Muscle of back (tissue), 11 donors: ENCODE measurements around the gene ZNF343. TPM values are rescaled to one million over a fixed set of nuclear protein-coding genes. Genes with fewer than 3 reads are reported as not detected.
A peak's percentile ranks its signal among the peaks of the same experiment; 100 is the strongest.
"Not testable (repeated sequence)": the region's sequence is repeated elsewhere in the genome, so short reads cannot be mapped to it uniquely, and the experiment has no call there.

Experiments
- DNase-seq, 3 donors: peaks; one replicate each; pipeline versions ENCODE4 v3.0.0 to v3.0.0-alpha.2; 2013
- polyA plus RNA-seq, 10 donors: library from polyadenylated mRNA; unstranded; fragments of 120-200 nt; gene quantifications; one replicate each; pipeline ENCODE4 v1.2.1, GENCODE V29; 2013; ENCODE audit not compliant: insufficient read length in 10 of 10

ZNF343 gene
- polyA plus RNA-seq, 10 donors, result 7.8 to 12.8 (median 9.3) TPM

DNA sequence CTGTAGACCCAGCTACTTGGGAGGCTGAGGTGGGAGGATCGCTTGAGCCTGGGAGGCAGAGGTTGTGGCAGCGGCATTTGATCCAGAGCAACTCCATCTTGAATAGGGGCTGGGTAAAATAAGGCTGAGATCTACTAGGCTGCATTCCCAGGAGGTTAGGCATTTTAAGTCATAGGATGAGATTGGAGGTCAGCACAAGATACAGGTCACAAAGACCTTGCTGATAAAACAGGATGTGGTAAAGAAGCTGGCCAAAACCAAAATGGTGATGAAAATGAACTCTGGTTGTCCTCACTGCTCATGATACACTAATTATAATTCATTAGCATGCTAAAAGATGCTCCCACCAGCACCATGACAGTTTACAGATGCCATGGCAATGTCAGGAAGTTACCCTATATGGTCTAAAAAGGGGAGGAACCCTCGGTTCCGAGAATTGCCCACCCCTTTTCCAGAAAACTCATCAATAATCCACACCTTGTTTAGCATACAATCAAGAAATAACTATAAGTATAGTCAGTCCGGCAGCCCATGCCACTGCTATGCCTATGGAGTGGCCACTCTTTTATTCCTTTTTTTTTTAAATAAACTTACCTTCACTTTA, 14.2 kb upstream of the ZNF343 start:
- DNase-seq, result not testable (repeated sequence)

DNA sequence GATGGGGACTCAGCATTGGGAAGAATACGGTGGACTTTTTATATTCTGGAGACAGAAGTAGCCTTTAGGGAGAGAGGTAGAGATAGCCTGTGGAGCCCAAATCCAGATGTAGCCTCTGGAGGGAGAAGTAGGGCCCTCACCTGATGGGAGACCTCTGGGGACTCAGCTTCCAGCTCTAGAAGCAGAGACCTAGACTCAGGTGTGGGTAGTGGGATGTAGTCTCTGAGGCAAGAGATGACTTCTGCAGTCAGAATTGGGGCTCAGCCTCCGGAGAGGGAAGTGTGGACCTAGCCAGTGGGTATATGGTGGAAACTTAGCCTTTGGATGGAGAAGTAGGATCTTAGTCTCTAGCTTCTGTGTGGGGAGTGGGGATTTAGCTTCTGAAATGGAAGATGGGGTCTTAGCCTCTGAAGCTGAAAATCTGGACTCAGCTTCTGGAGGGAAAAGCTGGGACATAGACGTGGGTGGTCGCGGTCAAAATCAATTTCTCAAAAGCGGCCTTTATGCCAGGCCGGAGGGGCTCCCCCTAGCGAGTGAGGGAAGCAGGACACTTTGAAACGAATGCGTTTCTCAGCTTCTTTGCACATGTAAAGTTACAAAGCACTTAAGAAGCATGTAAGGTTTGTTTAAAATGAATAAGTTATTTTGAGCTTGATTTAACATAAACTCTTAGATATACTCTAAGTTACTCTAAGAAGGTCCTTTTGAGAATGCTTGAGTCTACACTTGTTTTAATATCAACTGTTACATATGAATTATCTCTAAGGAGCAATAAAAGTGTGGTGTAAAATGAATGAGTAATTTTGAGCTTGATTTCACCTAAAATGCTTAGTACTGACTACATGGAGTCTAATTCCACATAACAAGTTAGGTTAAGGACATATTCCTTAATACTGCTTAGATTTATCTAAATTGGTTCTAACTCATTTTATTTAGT, 12.9 kb upstream of the ZNF343 start:
- DNase-seq, result peak in 2 of 3 donors; percentile 33 to 55

DNA sequence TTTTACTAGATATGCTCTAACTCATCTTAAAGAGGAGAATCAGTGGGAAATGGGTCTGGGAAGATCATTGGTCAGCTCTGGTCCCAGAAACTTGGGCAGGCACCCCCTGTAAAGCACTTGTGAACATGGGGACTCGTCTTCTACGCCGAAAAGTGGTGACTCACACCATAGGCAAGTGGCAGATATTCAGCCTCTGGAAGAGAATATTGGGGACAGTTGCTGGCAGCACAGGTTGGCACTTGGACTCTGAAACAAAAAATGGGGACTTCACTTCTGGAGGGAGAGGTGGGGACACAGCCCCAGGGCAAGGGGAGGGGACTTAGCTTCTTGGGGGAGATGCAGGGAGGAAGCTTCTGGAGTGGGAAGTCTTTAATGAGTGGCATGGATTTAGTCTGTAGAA, 11.9 kb upstream of the ZNF343 start:
- DNase-seq, result no peak

DNA sequence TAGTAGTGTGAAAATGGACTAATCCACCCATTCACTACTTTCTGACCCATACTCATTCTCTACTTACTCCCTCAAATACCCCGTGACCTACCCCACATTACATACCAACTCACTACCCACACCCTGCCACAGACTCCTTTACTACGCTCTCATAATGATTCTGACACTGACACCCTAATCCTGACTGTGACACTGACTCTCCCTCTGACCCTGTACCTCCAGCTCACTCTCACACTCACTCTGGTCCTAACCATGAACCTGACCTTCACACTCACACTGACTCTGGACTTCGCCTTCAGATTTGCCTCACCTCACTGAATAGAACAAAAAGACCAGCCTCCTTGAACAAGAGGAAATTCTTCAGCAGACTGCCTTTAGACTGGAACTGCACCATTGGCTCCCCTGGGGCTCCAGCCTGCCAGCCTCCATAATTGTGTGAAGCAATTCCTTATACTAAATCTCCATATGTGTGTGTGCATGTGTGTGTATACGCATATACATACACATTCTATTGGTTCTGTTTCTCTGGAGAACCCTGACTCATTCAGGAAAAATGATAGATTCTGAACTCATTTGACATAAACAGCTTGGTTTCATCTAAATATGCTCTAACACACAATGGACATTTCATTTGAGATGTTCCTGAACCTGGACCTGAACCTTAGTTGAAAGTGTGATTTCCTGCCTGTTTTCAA, 10.5 kb upstream of the ZNF343 start:
- DNase-seq, result peak in 2 of 3 donors; percentile 14 to 64

DNA sequence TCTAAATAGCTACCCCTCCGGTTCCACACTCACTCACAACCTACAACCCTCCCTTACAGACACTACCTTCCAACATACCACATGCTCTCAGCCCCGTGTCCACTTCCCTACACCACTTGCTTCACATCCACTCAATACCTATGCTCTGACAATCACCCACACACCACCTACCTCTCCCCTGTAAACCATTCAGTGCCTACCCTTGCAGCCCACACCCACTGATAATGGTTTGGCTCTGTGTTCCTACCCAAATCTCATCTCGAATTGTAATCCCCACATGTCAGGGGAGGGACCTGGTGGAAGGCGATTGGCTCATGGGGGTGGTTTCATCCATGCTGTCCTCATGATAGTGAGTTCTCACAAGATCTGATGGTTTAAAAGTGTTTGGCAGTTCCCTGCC, 9.8 kb upstream of the ZNF343 start:
- no peak for DNase-seq

DNA sequence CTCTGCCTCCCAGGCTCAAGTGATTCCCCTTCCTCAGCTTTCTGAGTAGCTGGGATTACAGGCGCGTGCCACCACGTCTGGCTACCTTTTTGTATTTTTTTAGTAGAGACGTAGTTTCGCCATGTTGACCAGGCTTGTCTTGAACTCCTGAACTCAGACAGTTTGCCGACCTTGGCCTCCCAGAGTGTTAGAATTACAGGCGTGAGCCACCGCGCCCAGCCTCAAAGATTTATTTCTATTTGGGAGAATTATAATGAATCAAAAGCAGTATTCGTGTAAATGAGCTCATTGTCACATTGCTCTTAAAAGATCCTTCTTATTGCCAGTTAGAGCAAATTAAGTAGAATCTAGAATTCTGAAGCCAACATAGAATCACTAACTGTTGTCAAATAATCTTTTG, 9.4 kb upstream of the ZNF343 start:
- no peak for DNase-seq

DNA sequence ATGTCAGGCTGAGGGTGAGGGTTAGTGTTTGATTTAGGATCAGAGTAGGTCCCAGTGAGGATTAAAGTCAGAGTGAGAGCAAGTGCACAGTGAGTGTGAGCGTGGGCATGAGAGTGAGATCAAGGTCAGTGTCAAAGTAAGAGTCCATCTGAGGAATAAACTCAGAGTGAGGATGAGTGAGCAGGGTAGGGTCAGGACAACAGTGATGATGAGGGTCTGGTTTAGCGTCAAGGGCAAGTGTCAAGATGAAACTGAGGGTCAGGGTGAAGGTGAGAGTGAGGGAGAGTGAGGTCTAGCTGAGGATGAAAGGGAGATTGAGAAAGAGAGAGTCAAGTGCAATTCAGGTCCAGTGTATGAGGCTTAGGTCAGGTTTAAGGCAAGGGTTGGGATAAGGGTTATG, 7.7 kb upstream of the ZNF343 start:
- no peak for DNase-seq

DNA sequence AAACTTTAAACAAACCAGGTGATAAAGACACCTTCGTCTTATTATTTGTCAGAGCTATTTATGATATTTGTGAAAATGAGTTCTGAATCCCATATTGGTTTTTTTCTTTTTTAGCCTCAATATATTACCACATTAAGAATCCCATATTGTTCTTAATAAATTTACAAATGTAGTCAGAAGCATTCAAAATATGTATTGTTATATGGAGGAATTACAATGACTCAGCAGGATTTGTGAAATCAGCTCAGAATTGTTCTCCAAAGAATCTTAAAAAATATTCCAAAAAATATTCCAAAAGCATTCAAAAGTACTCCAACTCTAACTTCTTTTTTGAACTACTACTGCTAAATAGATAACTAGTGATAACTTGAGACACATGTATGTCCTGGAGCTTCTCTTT, 6.5 kb upstream of the ZNF343 start:
- no peak for DNase-seq

DNA sequence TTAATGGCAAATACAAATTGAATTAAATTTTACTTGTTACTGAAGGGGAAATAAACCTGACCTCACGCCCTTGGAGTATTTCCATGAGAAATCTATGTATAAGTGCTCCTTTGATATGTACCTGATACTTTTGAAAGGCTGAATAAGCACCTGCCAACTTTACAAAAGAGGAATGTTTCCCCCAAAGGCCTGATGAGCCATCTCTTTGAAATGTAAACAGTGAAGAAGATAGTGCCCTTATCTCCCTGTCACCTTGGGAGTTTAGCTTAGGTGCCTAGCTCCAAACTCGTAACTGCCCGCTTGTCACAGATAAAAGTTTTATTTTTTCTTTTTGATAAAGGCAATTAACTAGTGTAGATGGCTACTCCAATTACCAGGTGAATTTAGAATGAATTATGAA, 1.1 kb upstream of the ZNF343 start:
- DNase-seq, result no peak

DNA sequence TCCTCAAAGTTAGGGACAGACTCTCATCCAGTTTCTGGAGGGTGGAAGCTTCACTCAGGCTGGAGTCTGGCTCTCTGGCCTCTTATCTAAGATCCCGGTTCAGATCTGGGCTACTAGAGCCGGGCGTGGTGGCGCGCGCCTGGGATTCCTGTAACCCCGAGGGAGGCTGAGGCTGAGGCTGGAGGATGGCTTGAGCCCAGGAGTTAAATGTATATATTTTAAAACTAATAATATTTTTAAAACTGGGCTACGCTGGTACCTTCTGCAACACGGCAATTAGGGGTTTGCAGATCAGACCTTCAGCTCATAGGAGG, 710 bp upstream of the ZNF343 start:
- DNase-seq, result no peak

DNA sequence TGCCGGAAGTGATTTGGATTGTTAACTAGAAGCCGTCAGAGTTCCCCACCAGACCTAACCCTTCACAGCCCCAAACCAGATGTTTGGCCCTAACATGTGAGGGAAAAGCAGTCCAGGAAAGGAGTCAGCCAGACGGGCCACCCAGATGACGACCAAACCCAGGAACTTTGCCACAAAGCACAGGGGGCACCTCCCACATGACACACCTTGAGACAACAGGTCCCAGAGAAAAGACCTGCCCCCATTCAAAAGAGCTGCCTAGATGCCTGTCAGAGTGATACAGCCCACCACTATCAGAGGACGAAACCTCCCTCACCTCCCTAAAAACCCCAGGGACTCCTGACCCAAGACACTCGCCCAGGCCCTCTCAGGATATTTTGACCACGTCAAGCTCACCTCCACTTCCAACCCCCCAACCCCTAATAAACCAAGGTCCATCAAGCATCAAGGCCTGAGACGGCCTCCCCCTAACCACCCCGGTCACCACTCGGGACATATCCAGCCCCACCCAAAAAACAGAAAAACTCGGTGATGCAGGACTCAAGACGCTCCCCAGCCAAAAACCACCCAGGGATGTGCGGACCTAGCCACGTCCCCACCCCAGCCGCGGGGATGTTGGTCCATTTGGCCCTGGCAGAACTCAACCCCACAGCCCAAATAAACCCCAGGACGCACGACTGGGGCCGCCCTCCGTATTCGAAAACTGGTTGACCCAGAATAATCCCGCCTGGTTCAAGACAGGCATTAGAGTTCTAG, 662 bp downstream of the ZNF343 start:
- peak in 2 of 3 donors; percentile 37 to 63 for DNase-seq

DNA sequence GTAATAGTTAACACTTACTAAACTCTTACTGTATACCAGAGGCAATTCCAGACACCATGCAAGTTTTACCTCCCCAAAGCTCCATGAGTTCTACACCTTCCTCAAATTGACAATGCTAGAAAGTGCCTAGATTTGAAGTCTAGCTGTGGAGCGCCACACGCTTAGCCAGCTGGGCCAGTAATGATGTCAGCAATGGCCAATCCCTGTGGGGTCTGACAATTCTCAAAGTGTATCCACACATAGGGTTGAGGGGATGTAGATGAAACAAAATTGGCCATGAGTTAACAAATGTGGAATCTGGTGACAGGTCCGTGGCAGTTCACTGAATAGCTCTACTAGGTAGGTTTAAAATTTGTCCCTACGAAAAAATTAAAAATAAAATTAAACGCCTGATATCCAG, 1.3 kb downstream of the ZNF343 start:
- no peak for DNase-seq

DNA sequence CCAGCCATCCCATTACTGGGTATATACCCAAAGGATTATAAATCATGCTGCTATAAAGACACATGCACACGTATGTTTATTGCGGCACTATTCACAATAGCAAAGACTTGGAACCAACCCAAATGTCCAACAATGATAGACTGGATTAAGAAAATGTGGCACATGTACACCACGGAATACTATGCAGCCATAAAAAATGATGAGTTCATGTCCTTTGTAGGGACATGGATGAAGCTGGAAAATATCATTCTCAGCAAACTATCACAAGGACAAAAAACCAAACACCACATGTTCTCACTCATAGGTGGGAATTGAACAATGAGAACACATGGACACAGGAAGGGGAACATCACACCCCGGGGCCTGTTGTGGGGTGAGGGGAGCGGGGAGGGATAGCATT, 2.3 kb downstream of the ZNF343 start:
- DNase-seq, result not testable (repeated sequence)

DNA sequence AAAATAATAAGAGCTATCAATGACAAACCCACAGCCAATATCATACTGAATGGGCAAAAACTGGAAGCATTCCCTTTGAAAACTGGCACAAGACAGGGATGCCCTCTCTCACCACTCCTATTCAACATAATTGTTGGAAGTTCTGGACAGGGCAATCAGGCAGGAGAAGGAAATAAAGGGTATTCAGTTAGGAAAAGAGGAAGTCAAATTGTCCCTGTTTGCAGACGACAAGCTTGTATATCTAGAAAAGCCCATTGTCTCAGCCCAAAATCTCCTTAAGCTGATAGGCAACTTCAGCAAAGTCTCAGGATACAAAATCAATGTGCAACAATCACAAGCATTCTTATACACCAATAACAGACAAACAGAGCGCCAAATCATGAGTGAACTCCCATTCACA, 3.9 kb downstream of the ZNF343 start:
- not testable (repeated sequence) for DNase-seq

DNA sequence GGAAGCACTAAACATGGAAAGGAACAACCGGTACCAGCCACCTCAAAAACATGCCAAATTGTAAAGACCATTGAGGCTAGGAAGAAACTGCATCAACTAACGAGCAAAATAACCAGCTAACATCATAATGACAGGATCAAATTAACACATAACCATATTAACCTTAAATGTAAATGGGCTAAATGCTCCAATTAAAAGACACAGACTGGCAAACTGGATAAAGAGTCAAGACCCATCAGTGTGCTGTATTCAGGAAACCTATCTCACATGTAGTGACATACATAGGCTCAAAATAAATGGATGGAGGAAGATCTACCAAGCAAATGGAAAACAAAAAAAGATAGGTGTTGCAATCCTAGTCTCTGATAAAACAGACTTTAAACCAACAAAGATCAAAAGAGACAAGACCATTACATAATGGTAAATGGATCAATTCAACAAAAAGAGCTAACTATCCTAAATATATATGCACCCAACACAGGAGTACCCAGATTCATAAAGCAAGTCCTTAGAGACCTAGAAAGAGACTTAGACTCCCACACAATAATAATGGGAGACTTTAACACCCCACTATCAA, 5.8 kb downstream of the ZNF343 start:
- DNase-seq, result not testable (repeated sequence)

DNA sequence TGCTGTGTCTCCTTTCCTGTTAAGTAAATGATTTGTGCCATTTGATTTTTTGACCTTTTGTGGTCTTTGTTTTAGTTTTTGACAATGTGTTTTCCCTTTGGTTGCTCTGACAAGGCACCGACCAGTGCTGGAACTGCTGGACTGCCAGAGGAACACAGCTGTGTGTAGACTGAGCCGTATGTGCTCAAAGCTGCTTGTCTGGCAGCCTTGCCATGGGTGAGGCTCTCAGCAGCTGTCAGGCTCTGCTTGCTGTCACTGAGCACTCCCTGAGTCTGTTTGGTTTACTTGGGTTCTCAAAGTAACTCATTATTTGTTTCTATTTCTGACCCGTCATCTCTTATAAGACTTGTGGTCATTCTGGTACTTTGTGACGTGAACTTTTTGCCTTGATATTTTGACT, 23.1 kb downstream of the ZNF343 start:
- DNase-seq, result peak; percentile 36 to 56 (median 39)

DNA sequence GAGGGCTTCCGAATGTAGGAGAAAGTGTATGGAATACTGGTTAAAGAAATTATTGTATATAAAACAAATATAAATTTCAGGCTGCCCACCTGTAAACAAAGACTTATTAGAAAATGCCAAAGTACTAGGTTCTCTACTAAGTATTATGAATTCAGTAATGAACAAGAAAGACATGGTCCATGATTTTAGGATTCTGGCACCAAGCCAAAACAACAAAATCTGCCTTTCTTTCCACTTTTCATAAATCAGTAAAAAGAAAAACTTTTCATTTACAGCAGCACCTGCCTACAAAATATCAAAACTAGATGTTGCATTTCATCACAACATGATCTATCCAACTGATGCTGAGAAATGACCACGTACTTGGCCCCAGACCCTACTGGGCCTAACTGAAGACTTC, 23.6 kb downstream of the ZNF343 start:
- DNase-seq, result no peak

DNA sequence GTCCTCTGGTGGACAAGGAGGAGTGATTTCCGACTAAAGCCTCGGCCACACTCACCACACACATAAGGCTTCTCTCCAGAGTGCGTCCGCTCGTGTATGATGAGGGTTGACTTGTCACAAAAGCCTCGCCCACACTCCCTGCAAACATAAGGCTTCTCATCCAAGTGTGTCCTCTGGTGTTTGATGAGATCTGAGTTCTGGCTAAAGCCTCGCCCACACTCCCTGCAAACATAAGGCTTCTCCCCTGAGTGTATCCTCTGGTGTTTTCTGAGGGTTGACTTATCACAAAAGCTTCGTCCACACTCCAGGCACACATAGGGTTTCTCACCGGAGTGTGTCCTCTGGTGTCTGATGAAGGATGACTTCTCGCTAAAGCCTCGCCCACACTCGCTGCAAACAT, 25.2 kb downstream of the ZNF343 start:
- DNase-seq, result no peak

DNA sequence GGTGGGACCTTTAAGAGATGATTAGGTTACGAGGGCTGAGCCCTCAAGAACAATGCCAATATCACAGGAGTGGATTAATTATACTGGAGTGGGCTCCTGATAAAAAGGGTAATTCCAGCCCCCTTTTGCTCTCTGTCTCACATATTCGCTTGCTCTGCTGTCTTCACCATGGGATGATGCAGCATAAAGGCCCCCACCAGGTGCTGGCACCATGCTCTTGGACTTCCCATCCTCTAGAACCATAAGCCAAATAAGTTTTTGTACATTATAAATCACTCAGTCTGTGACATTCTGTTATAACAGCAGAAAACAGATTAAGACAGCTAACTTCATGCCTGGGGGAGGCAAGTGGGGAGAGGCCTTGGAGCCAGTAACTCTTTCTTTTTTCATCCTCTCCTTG, 28.3 kb downstream of the ZNF343 start:
- DNase-seq, result no peak

DNA sequence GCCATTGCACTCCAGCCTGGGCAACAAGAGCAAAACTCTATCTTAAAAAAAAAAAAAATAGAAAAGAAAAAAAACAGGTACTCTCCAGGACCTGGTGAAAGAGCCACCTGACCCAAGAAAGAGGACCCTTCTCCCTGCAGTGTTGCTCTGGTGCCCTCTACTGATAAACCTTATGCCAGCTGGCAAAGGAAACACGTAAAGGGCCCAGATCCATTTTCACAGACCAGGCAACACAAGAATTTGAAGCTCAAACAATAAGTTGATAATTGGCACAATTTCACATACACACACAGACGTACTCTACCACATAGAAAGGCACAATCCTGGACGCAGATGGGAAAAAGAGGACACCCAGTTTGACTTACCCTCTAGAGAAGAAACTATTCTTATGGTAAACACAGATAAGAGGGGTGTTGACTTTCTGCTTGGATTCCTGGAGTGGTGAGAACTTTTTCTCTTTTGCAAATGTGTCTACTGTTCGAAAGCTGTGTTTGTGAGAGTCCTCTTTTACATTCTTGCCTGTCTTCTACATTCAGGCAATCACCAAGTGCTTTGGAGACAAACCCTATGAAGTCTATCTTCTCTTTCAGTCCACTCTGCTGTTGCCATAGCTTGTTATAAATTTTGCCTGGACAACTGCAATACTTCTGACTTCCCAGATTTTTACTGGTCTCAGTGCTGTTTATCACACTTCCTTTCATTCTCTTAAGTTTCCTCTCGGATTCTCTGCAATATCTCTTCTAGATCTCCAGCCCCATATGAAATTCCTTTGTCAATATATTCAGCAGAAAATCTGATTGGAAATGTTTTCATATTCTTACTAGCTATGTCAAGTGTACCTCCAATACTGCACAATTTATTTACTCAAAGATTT, 31.7 kb downstream of the ZNF343 start:
- no peak for DNase-seq
